Fibroblast of peridontal ligament (primary cell): Measurements from ENCODE around the gene SRGAP2C.
"Not testable (repeated sequence)": the region's sequence is repeated elsewhere in the genome, so short reads cannot be mapped to it uniquely, and the experiment has no call there.

Source experiments
- DNase-seq: peaks from one replicate; pipeline ENCODE4 v3.0.0-alpha.2; 2010; ENCODE audit errors: extremely low read depth

The SRGAP2C gene

DNA sequence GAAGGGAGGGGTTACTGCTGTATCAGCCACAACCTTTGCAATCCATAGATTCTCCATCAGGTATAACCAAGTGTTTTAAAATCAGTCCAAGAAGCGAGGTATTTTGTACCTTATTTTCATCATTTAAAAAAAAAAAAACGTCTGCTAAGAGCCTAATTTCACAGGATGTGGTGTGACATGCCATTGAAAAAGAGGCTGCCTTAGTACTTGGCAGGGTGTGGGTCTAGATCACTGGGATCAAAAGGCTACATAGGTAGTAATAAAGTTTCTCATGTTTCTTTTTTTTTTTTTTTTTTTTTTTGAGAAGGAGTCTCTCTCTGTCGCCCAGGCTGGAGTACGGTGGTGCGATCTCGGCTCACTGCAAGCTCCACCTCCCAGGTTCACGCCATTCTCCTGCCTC is 192.2 kb downstream of the SRGAP2C start:
- DNase-seq, result not testable (repeated sequence)

DNA sequence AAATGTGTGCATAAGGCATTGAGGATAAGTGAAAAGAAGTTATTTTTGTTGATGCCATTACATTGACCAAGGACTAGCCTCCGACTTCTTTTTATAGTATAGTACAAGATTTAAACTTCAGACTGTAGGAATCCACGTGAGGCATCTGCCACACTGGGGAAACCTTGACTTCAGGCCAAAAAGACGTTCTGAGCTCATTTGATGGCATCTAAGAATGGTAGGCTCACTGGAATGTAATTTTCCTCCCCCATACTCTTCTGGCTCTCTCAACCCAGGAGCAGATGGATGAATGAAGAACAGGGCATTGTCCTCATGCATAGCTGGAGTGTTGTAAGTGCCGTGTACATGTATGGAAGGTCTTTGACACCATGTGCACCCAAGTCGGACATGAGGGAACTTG is 194.0 kb downstream of the SRGAP2C start:
- not testable (repeated sequence) for DNase-seq

DNA sequence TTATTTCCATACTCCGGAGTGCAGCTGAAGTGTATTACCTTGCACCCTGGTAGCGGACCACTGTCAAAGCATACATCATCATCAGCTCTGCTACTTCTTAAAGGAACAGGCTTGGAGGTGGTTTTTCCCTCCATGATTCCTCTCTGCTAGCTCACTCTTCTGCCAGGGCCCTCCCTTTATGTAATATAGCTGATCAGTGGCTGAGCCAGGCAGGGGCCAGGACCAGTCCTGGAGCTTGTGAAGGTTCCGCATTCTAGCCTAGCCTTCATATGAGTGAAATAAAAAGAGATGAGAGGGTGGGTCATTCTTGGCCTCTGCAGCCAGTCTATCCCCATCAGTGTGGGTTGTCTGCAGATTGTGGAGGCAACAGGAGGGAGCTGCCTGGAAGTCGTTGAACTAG is 200.0 kb downstream of the SRGAP2C start:
- DNase-seq, result peak; percentile 5

DNA sequence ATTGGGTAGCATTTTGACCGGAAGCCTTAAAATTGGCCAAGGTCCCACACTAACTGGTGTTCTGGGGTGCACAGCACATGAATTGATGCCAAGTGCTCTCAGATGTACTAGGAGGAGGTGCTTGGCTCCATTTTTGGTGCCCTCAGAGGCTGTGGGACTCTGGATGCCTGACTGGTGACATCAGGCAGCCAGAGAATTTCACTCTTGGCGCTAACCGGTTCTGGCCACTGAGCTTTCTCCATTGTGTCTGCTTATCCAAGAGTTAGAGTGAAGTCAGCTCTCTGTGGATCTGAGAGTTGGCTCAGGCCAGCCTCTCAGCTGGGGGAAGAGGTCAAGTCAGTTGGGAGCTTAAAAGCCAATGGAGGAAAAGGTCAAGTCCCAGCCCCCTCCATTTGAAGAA is 200.4 kb downstream of the SRGAP2C start:
- not testable (repeated sequence) for DNase-seq

DNA sequence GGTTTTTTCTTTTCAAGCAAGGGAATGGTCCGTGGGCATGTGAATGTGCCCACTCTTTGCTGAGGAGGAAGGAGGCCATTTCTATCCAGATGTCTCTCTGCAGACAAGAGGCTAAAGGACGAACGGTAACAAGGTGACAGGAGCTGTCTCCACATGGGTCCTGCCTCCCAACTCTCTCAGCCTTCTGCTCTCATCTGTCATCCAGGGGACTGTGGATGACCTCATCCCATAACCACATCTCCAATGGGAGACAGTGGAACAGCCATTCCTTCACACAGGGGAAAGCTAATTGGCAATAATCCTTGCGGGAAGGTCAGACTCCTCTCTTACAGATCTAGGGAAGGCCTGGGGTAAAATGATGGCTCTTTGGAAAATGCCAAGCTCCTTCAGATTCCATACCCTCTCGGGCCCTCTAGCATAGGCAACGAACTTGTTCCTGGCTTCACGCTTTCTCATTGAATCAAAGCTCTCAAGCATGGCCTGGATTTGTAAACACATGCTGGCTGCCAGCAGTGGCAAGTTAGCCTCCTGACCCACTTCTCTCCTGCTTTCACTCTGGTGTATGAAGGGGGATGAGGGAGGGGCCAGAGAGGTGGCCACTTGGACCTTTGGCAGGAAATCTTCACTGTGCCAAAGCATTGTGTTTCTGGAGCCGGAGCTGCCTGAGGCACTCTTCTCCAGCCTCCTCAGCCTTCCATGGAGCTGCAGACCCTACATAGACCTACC is 201.0 kb downstream of the SRGAP2C start:
- not testable (repeated sequence) for DNase-seq

DNA sequence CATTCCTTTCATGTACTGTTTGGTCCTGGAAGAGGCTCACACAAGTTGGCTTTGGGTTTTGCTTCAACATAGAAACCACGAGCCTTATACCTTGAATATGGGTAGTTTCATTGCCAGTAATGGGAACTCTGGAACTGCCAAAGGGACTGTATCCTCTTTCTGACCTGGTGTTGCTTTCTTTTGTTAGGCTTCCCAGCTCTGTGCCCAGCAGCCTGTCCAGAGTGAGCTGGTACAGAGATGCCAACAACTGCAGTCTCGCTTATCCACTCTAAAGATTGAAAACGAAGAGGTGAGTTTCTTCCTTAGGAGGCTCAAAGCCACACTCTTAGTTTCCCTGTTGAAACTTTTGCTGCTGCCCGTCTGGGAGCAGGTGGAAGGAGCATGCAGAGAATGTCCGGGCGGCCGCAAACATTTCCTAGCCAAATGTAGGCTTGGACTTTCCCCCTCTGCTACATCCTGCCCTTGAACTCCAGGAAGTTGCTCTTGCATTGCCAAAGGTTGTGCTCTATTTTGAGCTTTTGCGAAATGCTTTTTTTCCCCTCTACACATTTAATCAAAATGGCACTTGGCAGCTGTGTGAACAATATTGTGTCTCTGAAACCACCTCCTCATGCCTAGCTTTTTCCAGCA is 201.7 kb downstream of the SRGAP2C start:
- DNase-seq, result not testable (repeated sequence)

DNA sequence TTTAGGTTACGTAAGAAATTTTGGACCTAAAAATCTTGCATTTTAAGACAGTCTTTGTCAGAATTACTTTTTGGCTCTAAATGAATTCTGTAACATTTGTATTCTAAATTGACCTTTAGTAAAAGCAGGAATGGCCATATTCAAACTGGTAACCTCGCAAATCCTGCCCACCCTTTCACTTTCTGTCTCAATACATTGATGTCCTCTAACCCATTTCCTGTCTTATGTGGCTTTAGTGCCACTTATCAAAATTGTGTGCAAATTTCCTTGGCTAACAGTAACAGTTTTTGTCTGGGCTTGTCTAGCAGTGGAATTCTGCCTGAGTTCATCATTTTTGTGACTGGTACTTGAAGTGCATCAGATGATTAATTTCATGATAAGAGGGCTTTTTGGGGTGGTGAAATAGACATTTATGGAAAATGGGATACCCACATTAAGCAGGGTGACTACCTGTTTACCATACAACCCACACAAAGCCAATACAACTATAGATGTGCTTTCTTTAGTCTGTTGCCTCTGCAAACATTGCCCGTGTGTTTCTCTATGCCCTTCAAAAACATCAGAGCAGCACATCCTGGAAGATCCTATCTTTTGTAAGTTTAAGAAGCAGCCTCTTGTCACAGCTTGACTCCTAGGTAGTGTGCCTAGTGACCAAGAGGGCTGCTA is 205.3 kb downstream of the SRGAP2C start:
- DNase-seq, result not testable (repeated sequence)

DNA sequence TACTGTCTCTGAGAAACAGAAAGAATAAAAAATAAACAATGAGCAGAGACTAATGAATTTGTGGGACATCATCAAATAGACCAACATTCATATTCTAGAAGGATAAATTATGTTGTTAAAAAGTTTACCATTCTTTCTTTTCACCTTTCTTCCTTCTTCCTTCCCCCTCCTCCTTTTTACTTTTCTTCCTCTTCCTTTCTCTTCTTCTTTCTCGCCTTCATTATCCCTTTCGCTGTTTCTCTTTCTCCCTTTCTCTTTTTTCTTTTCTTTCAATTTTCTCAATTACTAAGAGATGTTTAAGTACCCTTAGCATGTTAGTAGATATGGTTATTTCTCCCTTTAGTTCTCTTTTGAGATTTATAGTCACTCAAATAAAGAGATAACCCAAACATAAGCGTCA is 207.4 kb downstream of the SRGAP2C start:
- not testable (repeated sequence) for DNase-seq

DNA sequence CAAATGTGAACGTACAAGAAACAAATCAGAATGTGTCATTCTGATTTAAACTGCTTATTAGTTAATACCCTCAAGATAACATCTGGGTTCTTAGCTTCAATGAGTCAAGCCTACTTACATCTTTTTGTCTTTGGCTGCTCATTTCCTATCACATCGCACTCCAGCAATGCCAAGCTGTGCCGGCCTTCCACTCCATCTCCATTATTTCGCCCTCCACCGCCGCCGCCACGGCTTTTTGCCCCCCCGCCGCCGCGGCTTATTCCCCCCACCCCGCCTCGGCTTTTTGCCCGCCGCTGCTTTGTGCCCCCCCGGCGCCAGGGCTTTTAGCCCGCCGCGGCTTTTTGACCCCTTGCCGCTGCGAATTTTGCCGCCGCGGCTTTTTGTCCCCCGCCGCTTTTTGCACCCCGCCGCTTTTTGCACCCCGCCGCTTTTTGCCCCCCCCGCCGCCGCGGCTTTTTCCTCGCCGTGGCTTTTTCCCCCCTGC is 211.0 kb downstream of the SRGAP2C start:
- DNase-seq, result peak; percentile 24

DNA sequence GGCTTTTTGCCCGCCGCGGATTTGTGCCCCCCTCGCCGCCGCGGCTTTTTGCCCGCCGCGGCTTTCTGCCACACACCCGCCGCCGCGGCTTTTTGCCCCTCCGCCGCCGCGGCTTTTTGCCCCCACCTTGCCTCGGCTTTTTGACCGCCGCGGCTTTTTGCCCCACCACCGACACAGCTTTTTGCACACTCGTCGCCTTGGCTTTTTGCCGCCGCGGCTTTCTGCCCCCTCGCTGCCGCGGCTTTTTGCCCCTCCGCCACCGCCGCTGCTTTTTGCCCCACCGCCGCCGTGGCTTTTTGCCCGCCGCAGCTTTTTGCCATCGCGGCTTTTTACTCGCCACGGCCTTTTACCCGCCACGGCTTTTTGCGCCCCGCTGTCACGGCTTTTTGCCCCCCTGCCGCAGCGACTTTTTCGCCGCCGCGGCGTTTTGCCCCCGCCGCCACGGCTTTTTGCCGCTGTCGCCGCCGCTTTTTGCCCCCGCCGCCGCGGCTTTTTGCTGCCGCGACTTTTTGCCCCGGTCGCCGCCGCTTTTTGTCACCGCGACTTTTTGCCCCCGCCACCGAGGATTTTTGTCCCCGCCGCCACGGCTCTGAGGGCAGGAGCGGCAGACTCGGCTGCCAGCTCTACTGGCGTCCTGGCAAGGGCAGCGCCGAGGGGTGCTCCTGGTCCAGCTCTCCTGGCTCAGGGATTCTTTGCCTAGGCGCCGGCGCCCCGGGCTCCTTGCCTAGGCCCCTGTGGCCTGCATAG is 211.7 kb downstream of the SRGAP2C start:
- DNase-seq, result not testable (repeated sequence)

DNA sequence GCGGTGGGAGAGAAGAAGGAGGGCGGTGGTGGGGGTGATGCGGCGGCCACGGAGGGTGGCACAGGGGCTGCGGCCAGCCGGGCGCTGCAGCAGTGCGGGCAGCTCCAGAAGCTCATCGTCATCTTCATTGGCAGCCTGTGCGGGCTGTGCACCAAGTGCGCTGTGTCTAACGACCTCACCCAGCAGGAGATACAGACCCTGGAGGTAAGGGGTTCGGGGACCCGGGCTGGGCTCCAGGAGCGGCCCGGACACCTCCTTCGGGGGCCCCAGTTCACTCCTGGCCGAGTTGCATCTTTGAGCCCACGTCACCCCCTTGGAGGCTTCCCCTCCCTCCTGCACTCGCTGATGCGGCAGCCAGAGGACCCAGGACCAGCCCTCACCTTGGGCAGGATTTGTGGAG is 212.3 kb downstream of the SRGAP2C start:
- DNase-seq, result not testable (repeated sequence)

DNA sequence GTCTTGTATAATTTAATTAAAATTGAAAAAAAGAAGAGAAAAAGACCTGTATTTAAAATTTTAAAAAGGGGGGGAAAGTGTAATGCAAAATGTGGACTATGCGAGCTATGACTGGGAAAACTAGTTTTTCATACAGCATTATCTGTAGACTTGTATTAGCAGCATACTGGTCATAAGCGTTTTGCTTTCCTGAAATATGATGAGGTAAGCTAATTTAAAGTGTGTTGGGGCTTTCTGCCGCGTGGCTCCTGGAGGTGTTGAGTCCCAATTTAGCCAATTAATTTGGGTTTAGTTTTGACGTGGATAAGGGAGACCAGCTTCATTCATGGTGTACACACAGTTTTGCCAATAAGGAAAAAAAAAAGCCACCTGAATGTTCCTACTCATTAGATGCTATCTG is 214.4 kb downstream of the SRGAP2C start:
- DNase-seq, result not testable (repeated sequence)

DNA sequence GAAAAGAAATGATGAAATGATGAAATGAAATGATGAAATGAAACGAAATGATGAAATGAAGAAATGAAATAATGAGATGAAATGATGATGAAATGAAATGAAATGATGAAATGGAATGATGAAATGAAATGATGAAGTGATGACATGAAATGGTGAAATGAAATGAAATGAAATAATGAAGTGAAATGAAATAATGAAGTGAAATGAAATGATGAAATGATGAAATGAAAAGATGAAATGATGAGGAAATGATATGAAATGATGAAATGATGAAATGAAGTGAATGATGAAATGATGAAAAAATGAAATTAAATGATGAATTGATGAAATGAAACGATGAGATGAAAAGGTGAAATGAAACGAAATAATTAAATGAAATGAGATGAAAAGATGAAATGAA is 215.3 kb downstream of the SRGAP2C start:
- not testable (repeated sequence) for DNase-seq

DNA sequence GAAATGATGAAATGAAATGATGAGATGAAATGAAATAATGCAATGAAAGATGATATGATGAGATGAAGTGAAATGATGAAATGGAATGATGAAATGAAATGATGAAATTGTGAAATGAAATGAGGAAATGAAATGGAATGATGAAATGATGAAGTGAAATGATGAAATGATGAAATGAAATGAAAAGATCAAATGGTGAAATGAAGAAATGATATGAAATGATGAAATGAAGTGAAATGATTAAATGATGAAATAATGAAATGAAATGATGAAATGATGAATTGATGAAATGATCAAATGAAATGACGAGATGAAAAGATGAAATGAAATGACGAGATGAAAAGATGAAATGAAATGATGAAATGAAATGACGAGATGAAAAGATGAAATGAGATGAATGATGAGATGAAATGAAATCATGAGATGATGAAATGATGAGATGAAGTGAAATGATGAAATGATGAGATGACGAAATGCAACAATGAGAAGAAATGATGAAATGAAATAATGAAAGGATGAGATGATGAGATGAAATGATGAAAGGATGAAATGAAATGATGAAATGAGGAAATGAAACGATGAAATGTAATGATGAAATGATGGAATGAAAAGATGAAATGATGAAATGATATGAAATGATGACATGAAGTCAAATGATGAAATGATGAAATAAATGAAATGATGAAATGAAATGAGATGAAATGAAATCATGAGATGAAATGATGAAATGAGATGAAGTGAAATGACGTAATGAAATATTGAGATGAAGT is 216.0 kb downstream of the SRGAP2C start:
- not testable (repeated sequence) for DNase-seq

DNA sequence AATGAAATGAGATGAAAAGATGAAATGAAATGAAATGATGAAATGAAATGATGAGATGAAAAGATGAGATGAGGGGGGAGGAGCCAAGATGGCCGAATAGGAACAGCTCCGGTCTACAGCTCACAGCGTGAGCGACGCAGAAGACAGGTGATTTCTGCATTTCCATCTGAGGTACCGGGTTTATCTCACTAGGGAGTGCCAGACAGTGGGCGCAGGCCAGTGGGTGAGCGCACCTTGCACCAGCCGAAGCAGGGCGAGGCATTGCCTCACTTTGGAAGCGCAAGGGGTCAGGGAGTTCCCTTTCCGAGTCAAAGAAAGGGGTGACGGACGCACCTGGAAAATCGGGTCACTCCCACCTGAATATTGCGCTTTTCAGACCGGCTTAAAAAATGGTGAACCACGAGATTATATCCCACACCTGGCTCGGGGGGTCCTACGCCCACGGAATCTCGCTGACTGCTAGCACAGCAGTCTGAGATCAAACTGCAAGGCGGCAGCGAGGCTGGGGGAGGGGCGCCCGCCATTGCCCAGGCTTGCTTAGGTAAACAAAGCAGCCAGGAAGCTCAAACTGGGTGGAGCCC is 216.7 kb downstream of the SRGAP2C start:
- not testable (repeated sequence) for DNase-seq

DNA sequence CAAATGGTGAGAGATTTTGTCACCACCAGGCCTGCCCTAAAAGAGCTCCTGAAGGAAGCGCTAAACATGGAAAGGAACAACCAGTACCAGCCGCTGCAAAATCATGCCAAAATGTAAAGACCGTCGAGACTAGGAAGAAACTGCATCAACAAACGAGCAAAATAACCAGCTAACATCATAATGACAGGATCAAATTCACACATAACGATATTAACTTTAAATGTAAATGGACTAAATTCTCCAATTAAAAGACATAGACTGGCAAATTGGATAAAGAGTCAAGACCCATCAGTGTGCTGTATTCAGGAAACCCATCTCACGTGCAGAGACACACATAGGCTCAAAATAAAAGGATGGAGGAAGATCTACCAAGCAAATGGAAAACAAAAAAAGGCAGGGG is 218.5 kb downstream of the SRGAP2C start:
- not testable (repeated sequence) for DNase-seq

DNA sequence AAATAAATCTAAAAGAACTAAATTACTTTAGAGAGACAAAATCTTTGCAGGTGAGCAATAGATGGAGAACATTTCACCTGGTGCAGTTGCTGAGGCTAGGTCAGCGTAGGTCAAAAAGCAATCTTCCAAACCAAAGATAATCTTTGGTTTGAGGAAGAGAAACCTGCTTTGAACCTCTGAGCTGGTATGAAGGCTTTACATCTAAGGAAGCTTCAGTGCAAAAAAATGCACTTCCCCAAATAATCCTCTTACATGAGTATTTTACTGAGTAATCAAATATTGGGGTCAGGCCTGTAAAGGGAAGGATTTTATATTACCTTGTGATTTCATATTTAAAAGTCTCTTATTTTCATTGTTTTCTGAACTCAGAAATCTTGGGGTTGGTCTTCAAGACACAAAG is 223.6 kb downstream of the SRGAP2C start:
- no peak for DNase-seq

DNA sequence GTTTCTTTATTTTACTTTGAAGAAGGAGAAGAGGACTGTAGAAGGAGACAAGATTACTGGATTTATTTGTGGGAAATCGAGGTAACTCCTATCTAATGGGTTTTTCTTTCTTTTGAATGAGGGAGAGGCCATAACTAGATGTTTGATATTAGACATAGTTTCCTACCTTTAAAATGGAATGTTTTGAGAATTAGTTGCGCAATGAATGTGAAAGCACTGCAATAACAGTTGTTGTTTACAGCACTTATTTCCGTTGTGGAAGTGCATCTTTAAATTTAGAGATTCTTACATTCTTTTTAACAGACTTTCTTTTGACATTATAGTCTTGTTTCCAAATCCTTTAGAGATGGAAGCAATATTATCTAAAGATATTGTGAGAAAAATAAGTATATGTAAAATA is 229.0 kb downstream of the SRGAP2C start:
- DNase-seq, result no peak

DNA sequence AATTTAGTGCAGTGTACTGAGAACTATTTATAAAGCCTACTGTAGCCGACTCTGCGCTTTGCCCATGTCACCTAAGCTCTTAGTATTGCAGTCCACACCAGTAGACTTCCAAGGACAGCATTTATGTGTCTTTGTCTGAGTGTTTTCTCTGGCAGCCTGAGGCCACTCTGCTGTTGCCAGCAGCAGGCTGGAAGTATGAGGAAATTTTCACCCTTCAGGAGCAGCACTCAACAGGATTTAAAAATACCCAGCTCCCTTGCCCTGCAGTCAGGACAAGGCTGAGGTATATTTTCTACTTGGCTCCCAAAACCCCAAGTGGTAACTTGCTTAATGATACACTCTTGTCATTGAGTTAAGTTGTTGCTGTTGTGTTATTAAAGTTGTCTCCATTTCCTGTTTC is 230.1 kb downstream of the SRGAP2C start:
- no peak for DNase-seq

DNA sequence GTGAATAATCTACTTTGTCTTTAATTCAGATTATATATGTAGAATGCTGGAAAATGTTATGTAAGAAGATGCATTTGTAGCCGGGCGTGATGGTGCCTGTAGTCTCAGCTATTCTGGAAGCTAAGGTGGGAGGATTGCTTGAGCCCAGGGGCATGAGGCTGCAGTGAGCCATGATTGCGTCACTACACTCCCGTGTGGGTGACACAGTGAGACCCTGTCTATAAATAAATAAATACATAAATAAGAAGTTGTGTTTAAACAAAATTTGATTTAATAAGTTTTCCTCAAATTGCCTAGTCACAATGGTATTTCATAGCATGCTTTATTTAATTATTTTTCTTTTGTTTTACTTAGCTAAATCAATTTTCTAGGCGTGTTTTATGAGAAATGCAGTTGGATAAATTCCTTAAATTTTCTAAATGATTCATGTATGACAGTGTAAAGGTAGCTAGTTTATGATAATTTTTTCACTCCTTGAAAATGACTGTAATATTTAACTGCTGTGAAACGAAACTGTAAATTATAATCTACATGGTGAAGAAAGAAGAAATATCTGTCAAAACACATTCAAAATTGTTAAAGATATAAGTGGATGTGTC is 232.6 kb downstream of the SRGAP2C start:
- no peak for DNase-seq
